ENCODE measurements around the gene REL. TPM values are rescaled to one million over a fixed set of nuclear protein-coding genes. Genes with fewer than 3 reads are reported as not detected.

Gene REL
- total RNA-seq, 1 experiment from 2014 or later: 11.5 TPM

DNA sequence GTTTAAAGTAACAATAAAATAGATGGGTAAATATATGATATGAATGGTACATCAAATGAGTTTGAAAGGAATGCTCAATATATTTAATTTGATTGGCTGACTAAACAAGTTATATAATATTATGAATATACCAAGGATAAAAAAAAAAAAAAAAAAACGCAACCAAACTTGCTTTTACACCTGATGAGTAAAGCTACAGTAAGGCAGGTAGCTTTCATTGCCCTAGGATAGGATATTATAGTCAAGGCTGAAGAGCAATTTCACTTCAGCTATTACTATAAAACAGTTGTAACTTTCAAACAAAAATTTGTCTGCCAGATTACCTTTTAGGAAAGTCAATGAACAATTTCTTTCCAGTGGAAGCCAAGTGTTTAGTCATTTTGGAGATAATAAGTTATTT lies 79.3 kb downstream of the REL start:
- intact Hi-C loops (cut with micrococcal nuclease; ENCODE audit: unreplicated experiment): no loop called here
- Histone ChIP-seq H3K27ac (ENCODE audit: low read depth, low read length, poor library complexity, severe bottlenecking) (no peak overlapping the region), H3K4me3 (ENCODE audit: low read depth, low read length, poor library complexity, severe bottlenecking) (no peak overlapping the region), H3K27me3 (replicated peaks; ENCODE audit: insufficient read depth, low read depth, low read length, poor library complexity) (no peaks in the 10 kb centered on the region), H3K36me3 (ENCODE audit: insufficient read depth, low read length, poor library complexity, severe bottlenecking) (no peaks in the 10 kb centered on the region), H3K4me1 (ENCODE audit: insufficient read depth, low read length, poor library complexity, severe bottlenecking) (no peaks in the 10 kb centered on the region), H3K9me3 (ENCODE audit: low read depth, low read length, poor library complexity, severe bottlenecking) (no peaks in the 10 kb centered on the region)
- no TSS peak for BruUV-seq (replicated peaks)
- POLR2A ChIA-PET (ENCODE audit: low non-redundant PET): interaction anchor here (0.7 kb wide), 1 partner anchor 1095 kb away, joined by 24 read pairs; no protein-coding TSS in a partner anchor
- no peak for DNase-seq (ENCODE audit: low spot score)
- CTCF ChIA-PET: no interaction called here
- TF ChIP-seq EZH2 (IDR thresholded peaks at IDR 0.05; ENCODE audit: borderline replicate concordance, low read depth, low read length, poor library complexity, severe bottlenecking): no peak
- TF ChIP-seq, protein P1, sequence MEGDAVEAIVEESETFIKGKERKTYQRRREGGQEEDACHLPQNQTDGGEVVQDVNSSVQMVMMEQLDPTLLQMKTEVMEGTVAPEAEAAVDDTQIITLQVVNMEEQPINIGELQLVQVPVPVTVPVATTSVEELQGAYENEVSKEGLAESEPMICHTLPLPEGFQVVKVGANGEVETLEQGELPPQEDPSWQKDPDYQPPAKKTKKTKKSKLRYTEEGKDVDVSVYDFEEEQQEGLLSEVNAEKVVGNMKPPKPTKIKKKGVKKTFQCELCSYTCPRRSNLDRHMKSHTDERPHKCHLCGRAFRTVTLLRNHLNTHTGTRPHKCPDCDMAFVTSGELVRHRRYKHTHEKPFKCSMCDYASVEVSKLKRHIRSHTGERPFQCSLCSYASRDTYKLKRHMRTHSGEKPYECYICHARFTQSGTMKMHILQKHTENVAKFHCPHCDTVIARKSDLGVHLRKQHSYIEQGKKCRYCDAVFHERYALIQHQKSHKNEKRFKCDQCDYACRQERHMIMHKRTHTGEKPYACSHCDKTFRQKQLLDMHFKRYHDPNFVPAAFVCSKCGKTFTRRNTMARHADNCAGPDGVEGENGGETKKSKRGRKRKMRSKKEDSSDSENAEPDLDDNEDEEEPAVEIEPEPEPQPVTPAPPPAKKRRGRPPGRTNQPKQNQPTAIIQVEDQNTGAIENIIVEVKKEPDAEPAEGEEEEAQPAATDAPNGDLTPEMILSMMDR (conservative IDR thresholded peaks at IDR 0.05; ENCODE audit: low read depth, low read length): no peak

DNA sequence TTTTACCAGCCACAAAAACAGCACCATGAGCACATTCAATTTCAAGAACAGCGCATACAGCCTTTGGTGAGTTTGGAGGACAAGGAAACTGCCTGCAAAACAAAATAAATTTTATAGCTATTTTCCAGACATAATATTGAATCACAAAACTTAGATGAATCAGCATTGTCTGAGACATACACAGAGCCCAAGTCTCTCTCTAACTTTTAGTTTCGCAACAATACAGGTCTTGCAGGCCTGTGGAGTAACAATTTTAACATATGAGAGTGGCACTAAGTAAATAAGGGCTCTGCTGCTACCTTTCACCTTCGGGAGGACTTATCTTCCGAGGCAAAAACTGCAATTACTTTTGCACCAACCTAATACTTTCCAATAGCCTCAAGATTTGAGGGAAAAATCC lies 80.1 kb downstream of the REL start:
- intact Hi-C loops (cut with micrococcal nuclease; ENCODE audit: unreplicated experiment): no loop called here
- Histone ChIP-seq H3K27me3 (replicated peaks; ENCODE audit: insufficient read depth, low read depth, low read length, poor library complexity) (no peaks in the 10 kb centered on the region), H3K4me1 (ENCODE audit: insufficient read depth, low read length, poor library complexity, severe bottlenecking) (no peaks in the 10 kb centered on the region), H3K4me3 (ENCODE audit: low read depth, low read length, poor library complexity, severe bottlenecking) (no peak overlapping the region), H3K27ac (ENCODE audit: low read depth, low read length, poor library complexity, severe bottlenecking) (no peak overlapping the region), H3K36me3 (ENCODE audit: insufficient read depth, low read length, poor library complexity, severe bottlenecking) (no peaks in the 10 kb centered on the region), H3K9me3 (ENCODE audit: low read depth, low read length, poor library complexity, severe bottlenecking) (no peaks in the 10 kb centered on the region)
- TF ChIP-seq EZH2 (IDR thresholded peaks at IDR 0.05; ENCODE audit: borderline replicate concordance, low read depth, low read length, poor library complexity, severe bottlenecking): no peak
- TF ChIP-seq, protein P1 (conservative IDR thresholded peaks at IDR 0.05; ENCODE audit: low read depth, low read length): no peak
- DNase-seq (ENCODE audit: low spot score): no peak
- POLR2A ChIA-PET (ENCODE audit: low non-redundant PET): no interaction called here
- BruUV-seq (replicated peaks): no TSS peak
- CTCF ChIA-PET: no interaction called here

DNA sequence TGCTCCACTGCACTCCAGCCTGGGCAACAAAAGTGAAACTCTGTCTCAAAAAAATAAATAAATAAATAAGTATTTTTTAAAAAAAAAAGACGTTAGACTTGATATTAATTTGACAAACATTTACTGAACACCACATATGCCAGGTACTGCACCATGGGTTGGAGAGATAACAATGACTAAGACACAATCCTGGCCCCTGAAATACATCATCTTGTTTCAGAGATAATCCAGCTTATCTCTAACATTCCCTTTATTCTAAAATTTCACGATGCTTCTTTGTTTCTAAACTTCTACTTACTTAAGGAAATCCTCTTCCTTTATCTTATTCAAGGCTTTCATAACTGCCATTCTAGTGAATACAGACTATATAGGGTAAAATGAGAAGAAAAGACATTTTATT lies 81.2 kb downstream of the REL start:
- no peaks in the 10 kb centered on the region for H3K9me3 ChIP-seq (ENCODE audit: low read depth, low read length, poor library complexity, severe bottlenecking)
- ChIA-PET POLR2A (ENCODE audit: low non-redundant PET) (no interaction called here), CTCF (no interaction called here)
- no peaks in the 10 kb centered on the region for H3K36me3 ChIP-seq (ENCODE audit: insufficient read depth, low read length, poor library complexity, severe bottlenecking)
- H3K4me1 ChIP-seq (ENCODE audit: insufficient read depth, low read length, poor library complexity, severe bottlenecking): no peaks in the 10 kb centered on the region
- no peak overlapping the region for H3K27ac ChIP-seq (ENCODE audit: low read depth, low read length, poor library complexity, severe bottlenecking)
- DNase-seq (ENCODE audit: low spot score): no peak
- BruUV-seq (replicated peaks): no TSS peak
- H3K4me3 ChIP-seq (ENCODE audit: low read depth, low read length, poor library complexity, severe bottlenecking): no peak overlapping the region
- intact Hi-C loops (cut with micrococcal nuclease; ENCODE audit: unreplicated experiment): no loop called here
- TF ChIP-seq, protein P1 (conservative IDR thresholded peaks at IDR 0.05; ENCODE audit: low read depth, low read length): no peak
- no peak for TF ChIP-seq EZH2 (IDR thresholded peaks at IDR 0.05; ENCODE audit: borderline replicate concordance, low read depth, low read length, poor library complexity, severe bottlenecking)
- no peaks in the 10 kb centered on the region for H3K27me3 ChIP-seq (replicated peaks; ENCODE audit: insufficient read depth, low read depth, low read length, poor library complexity)

Measured in A673 (cell line).